Right renal cortex interstitium (tissue), 3 donors: ENCODE measurements around the gene TAGLN2. TPM values are rescaled to one million over a fixed set of nuclear protein-coding genes. Genes with fewer than 3 reads are reported as not detected.

Experiments
- DNase-seq, 3 donors: peaks; one replicate each; pipeline ENCODE4 v3.0.0-alpha.2; 2013; ENCODE audit warnings: low read depth in 3 of 3, low spot score in 2 of 3
- polyA plus RNA-seq, 3 donors: library from polyadenylated mRNA; unstranded; fragments of 120-200 nt; gene quantifications; one replicate each; pipeline ENCODE4 v1.2.1, GENCODE V29; 2013; ENCODE audit not compliant: insufficient read length in 3 of 3

TAGLN2 gene
- polyA plus RNA-seq, 3 donors, result 116 to 148 (median 133) TPM

DNA sequence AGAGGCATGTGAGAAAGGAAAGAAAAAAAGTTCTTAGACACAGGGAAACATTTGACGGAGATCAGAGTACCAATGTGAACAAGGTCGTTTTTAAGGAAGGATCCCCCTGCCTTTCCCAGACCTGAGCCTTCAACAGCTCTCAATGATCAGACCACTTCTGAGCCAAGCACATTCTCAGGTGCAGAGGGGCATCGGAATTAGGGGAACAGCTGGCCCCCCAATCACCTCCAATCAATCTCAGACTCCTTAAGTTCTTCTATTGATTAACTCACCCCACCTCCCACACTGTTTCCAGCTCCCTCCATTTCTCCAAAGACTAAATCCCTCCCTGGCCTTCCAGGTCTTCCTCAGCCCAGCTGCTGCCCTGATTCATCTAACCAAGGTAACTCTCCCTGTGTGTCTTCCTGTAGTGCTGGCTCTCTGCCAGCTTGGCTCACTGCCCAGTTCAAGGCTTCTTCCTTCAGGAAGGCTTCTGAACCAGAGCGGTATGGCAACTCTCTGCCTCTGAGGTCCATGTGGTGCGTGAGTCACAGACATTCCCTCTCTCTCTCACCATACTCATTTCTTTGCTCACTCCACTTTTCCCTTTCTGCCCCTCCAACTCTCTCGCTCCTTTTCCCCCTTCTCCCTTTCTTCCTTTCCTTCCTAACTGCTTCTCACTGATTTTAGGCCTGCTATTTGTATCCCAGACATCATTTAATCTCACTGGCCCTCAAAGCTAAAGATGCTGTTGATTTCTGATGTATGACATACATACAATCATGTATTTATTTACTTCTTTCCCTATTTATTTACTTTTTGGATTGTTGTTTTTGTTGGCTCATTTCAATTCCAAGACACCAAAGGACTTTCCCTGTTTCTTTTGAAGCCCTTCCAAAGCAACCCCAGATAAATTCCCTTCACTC lies 43.4 kb downstream of the TAGLN2 start:
- no peak for DNase-seq

DNA sequence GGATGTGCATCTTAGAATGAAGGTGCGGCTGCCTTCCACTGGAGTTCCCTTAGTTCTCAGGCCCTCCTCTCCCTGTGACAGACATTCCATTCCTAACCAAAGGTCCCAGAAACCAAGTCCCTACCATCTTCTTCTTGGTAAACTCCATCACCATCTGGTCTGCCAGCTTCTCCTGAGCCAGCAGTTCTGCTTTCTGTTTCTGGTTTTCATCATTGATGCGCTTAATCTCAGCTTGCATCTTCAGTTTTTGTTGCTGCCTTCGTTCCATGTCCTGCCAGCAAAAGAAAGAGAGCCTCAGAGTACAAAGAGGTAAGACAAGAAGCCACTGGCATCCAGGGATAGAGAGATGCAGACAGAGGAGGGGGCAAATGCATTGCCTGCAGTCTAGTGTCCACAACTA lies 44.9 kb downstream of the TAGLN2 start:
- no peak for DNase-seq

DNA sequence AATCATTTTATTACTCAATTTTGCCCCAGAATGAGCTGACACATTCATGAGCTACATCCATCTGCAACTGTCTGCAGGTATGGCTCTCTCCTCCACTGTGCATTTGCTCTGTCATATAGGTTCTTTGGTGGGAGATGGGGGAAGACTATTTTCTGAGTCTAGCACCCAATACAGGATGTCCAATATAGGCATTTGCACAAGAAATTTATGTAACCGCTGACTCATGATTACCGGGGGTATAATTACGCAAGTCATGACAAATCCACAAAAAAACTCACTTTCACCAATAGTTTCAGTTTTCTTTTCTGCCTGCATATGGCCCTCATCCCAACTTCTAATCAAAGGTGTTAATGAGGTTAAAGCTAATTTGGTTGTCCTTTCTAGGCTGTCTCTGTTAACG lies 45.3 kb downstream of the TAGLN2 start:
- DNase-seq, result no peak

DNA sequence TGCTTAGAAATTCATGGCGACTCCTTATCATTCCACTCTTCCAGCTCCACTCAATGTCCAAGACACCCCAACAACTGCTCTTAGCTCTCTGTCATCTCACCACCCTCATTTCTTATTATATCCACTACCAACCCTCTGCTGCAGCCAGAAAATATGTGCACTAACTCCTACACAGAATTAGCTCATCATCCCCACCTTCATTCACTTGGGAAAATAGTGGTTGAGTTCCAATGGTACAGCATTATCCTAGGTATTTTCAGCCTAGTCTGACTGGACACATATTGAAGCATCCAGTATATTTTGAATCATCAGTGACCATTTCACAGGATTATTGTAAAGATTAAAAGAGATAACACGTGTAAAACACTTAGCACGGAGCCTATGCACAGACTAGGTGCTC lies 46.2 kb downstream of the TAGLN2 start:
- no peak for DNase-seq

DNA sequence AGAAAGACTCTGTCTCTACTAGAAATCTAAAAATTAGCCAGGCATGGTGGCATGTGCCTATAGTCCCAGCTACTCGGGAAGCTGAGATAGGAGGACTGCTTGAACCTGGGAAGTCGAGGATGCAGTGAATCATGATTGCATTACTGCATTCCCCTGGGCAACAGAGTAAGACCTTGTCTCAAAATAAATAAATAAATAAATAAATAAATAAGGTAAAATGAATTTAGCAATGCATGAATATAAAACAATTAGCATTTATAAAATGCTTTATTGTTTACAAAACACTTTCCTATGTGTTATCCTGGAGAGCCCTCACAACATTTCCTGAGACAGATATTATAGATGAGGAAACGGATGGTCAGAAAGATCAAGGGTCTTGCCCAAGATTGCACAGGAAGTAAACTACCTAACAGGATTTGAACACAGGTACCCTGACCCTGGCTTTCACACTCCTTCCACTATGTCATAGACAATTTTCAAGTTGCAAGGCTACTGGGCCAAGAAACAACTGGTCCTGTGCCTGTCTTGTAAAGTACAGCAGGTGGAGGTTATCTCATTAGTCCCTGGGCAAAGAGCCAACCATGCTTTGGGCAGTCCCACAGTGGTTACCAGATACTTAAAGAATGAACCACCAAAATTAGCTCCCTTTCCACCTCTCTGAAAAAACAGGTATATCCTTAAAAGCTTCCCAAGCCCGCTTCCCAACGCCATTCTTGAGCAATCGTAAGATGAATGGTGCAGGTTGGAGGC lies 47.4 kb downstream of the TAGLN2 start:
- DNase-seq, result no peak

DNA sequence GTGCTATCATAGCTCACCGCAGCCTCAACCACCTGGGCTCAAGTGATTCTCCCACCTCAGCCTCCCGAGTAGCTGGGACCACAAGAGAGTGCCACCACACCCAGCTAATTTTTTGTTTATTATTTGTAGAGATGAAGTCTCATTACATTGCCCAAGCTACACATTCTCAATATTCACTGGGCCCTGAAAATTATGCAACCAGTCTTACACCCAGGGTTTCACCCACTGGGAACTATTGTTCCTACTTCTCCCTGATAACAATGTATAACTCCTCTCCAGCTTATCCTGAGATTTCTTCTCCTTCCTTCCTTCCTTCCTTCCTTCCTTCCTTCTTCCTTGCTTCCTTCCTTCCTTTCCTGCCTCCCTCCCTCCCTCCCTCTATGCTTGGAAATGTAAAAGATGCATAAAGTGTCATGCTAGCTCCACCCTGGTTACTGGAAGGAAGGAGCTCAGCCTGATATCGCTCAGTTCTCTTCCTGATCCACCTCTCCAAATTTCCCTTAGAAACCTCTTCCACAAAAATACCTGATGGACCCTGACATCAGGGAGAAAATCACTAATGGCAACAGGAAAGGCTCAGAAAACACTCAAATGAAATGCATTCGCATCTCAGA lies 51.7 kb downstream of the TAGLN2 start:
- no peak for DNase-seq

DNA sequence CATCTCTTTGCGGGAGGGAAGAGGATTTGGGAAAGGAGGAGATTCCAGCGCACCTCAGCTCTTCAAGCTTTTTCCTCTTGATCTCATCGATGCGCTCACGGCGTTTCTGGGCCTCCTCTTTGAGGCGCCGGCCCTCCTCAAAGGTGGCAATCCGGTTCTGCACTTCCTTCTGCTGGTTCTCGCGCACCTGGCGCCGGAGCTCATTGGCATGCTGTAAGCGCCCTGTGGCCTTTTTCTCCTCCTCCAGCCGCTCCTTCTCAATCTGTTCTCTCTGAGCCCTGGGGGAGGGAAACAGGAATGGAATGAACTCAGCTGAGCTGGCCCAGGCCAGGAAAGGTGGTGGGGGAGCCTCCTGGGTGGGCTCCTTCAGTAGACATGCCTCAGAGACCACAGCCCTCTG lies 52.4 kb downstream of the TAGLN2 start:
- no peak for DNase-seq

DNA sequence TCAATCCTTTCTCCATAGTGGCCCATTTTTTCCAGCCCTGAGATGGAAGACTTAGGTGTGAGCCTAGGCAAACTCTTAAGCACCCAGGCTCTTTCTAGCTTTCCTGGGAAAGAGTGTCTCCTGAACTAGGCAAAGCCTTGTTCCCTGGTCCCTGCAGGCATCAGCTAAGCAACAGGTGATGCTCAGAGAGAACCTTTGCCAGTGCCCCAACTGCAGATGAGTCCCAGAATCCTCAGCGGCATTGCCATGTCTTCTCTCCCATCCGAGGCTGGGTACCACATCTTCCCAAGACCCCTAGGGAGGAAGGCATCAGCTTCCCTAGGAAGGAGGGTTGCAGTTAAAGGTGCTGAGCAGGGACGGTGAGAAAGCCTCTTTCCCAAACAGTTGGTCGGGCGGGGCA lies 54.6 kb downstream of the TAGLN2 start:
- DNase-seq, result no peak

DNA sequence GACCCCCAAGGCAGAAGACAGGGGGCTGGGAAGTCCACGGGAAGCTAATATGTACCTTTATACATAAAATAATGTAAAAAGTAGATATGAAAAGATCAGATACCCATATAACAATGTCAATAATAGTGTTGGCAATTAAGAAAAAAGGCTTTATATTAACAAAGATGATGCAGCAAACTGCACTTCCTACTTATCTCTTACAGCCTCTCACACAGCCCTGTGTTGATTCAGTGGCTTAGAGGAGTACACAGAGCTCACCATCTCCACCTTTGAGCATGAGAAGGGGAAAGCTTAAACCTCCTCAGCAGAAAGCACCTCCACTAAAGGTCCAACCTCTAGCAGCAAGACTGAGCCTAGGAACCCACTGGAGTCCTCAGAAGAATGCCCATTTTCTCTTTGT lies 55.7 kb downstream of the TAGLN2 start:
- no peak for DNase-seq

DNA sequence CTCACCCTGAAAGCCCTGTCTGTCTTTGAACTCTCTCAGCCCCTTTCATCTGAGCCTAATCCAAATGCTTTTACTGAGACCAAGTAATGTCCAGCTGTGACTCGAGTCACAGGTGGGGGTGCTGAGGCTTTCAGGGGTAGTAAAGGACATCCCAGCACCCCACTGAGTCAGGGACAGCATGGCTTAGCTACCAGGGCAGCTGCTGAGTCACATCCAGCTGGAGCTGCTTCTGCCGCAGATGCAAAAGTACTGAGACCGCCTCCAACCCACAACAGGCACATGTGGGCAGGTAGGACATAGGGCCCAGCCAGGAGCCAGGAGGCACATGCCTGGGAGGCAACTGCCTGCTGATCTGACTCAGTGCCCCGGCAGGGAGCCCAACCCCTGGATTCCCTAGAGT lies 56.1 kb downstream of the TAGLN2 start:
- no peak for DNase-seq

DNA sequence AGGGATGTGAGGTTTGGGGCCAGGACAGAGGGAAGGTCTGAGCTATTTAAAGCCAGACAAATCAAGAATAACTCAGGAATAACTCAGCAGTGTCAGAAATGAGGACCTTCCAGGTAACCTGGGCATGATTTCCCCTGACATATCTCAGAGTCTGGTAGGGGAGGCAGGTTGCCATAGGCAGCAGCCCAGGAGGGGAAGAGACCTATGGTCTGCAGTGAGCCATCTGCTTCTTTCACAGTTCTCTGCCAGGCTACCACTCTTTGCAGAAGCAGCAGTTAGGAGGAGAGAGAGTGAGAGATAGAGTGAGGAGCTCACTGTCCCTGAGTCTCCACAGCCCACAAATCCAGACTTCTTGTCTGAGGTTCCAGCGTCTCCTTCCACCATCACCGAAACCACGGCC lies 56.5 kb downstream of the TAGLN2 start:
- DNase-seq, result no peak

Other genes starting within 250 kb of the TAGLN2 start
- not detected for gene CRP, start 210.9 kb downstream of the TAGLN2 start, polyA plus RNA-seq
- gene DUSP23, start 144.5 kb downstream of the TAGLN2 start, polyA plus RNA-seq, result 10 to 100 TPM; 22.8 to 29.0 (median 23.6) TPM
- under 1 TPM; 0.08 to 0.65 (median 0.36) TPM for gene FCRL6, start 123.1 kb downstream of the TAGLN2 start, polyA plus RNA-seq
- 1 to 10 TPM in 1 of 3 donors, under 1 TPM in 2; 0.61 to 1.4 (median 0.78) TPM for gene SLAMF8, start 98.6 kb downstream of the TAGLN2 start, polyA plus RNA-seq
- gene VSIG8, start 62.9 kb downstream of the TAGLN2 start, polyA plus RNA-seq, result under 1 TPM; 0.36 to 0.93 (median 0.42) TPM
- 1 to 10 TPM; 3.2 to 4.1 (median 4.1) TPM for gene CFAP45, start 25.3 kb downstream of the TAGLN2 start, polyA plus RNA-seq
- gene IGSF9, start 20.1 kb upstream of the TAGLN2 start, polyA plus RNA-seq, result 10 to 100 TPM; 10.7 to 11.6 (median 11.5) TPM
- not detected for gene SLAMF9, start 28.7 kb upstream of the TAGLN2 start, polyA plus RNA-seq
- 10 to 100 TPM; 11.5 to 12.2 (median 11.9) TPM for gene PIGM, start 106.5 kb upstream of the TAGLN2 start, polyA plus RNA-seq
- 10 to 100 TPM; 28.0 to 33.3 (median 29.1) TPM for gene KCNJ10, start 144.7 kb upstream of the TAGLN2 start, polyA plus RNA-seq
- under 1 TPM; 0.08 to 0.12 (median 0.08) TPM for gene KCNJ9, start 156.0 kb upstream of the TAGLN2 start, polyA plus RNA-seq
- 10 to 100 TPM; 24.8 to 33.0 (median 29.2) TPM for gene IGSF8, start 173.1 kb upstream of the TAGLN2 start, polyA plus RNA-seq
- gene ATP1A2, start 190.3 kb upstream of the TAGLN2 start, polyA plus RNA-seq, result 1 to 10 TPM; 4.2 to 5.8 (median 4.6) TPM
- gene ATP1A4, start 226.1 kb upstream of the TAGLN2 start, polyA plus RNA-seq, result under 1 TPM in 1 of 3 donors, not detected in 2; 0.37 TPM